GM21447 (cell line): Measurements from ENCODE around the gene VAPA.

Source experiments
- ATAC-seq: cut with Tn5 transposase; IDR thresholded peaks from one replicate; pipeline ENCODE4 v1.9.1; 2021; ENCODE audit not compliant: unreplicated experiment

The VAPA gene, protein sequence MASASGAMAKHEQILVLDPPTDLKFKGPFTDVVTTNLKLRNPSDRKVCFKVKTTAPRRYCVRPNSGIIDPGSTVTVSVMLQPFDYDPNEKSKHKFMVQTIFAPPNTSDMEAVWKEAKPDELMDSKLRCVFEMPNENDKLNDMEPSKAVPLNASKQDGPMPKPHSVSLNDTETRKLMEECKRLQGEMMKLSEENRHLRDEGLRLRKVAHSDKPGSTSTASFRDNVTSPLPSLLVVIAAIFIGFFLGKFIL

DNA sequence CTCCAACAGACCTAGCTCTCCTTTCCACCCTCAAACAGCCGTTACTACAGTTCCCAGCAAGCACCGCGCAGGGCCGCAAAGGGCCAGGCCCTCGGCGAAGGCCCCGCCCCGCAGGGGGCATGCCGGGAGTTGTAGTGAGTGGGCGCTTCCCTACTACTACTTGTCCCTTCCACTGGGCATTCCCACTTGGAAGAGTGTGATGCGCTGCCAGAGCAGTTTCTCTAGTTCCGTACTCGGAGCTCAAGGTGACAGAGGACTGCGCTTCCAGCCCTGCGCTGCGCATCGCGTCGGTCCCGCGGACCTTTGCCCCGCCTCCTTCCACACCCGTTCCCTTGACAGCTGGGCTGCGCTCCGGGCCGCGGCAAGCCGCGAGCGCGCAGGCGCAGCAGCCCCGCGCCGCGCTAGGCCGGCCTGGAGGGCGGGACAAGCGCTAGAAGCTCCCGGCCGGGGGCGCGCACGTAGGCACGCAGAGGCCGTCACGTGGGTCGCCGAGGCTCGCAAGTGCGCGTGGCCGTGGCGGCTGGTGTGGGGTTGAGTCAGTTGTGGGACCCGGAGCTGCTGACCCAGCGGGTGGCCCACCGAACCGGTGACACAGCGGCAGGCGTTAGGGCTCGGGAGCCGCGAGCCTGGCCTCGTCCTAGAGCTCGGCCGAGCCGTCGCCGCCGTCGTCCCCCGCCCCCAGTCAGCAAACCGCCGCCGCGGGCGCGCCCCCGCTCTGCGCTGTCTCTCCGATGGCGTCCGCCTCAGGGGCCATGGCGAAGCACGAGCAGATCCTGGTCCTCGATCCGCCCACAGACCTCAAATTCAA lies at the start of gene VAPA:
Gene VAPA (plus strand): TSS at position 491 of the 808 bp plus-strand sequence. CDS start 241 bp downstream, at position 732.
- ATAC-seq: peak; percentile 82

DNA sequence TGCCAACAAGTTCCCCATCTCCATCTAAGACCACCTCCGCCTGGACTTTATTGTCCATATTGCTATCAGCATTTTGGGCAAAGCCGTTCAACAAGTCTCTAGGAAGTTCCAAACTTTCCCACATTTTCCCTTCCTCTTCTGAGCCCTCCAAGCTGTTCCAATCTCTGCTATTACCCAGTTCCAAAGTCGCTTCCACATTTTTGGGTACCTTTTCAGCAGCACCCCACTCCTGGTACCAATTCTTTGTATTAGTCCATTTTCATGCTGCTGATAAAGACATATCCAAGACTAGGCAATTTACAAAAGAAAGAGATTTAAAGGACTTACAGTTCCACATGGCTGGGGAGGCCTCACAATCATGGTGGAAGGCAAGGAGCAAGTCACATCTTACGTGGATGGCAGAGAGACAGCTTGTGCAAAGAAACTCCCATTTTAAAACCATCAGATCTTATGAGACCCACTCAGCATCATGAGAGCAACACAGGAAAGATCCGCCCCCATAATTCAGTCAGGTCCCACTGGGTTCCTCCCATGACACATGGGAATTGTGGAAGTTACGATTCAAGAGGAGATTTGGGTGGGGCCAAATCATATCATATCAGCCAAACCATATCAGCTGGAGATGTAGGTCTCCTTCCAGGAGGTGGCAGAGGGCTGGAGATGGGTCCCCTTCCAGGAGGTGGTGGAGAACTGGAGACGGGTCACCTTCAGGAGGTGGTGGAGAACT lies 47.9 kb upstream of the VAPA start:
- no peak for ATAC-seq

DNA sequence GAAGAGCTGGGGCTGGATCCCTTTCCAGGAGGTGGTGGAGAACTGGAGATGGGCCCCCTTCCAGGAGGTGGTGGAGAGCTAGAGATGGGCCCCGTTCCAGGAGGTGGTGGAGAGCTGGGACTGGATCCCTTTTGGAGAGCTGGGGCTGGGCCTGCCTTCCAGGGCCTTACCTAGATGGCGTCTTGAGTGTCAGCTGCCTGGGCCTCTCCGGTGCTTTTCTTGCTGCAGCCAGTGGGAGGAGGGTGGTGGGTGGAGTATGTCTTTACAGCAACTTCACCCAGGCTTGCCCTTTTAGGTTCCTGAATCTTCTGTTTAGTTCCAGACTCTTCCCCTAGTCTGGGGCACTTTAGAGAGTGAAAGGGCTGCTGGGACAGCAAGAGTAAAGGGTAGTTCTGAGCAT lies 47.2 kb upstream of the VAPA start:
- ATAC-seq: no peak

DNA sequence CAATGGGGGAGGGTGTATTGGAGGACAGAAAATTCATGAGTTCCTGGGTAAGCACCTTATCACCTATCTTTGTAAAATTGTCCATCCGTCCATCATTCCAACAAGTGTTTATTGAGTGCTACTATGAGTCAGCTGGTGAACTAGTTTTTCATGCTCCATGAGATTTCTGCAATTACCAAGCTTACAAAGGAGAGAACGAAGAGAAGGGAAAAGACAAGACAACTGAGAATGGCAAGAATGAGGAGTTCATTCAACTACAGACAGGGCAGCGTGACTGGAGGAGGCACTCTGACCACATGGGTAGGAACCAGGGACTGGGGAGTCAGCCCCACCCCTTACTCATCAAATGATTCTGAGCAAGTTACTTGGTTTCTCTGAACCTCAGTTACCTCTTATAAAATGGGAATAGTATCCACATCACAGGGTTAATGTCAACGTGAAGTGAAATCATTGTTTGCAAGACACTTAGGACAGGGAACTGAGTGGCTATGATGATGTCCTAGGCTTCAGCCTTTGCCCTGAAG lies 46.7 kb upstream of the VAPA start:
- no peak for ATAC-seq

DNA sequence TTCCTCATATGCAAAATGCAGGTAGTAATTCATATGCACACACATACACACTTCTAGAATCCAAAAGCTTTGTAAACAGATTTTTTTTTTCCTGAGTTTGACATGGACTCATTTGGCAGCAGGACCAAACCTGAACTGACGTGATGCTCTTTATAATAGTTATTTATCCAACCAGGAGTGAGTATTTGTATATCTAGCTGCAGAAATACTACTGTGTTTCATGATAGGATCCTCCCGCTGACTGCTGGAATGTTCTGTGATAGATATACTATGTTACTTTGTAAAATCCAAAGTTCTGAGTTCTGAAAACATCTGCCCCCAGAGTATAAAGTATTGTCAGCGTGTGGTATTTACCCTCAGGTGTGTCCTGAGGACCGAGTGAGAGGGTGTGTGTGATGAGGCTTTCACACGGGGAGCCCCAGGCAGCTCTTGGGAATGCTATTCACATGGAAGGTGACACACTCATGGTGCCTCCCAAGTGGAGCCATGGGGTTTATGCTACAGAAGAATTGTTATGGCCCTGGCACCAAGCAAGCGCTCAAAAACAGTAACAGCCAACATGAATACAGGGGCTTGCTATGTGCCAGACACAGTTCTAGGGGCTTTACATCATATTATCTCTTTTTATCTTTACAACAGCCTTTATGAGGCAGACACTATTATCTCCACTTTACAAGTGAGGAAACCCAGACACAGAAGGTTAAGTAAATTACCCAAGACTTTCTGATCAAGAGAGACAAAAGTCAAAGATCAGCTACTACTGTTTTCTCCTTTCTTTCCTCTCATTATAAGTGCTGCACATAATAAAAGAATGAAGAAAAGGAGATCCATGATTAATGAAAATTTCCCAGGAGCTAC lies 44.7 kb upstream of the VAPA start:
- ATAC-seq: no peak

DNA sequence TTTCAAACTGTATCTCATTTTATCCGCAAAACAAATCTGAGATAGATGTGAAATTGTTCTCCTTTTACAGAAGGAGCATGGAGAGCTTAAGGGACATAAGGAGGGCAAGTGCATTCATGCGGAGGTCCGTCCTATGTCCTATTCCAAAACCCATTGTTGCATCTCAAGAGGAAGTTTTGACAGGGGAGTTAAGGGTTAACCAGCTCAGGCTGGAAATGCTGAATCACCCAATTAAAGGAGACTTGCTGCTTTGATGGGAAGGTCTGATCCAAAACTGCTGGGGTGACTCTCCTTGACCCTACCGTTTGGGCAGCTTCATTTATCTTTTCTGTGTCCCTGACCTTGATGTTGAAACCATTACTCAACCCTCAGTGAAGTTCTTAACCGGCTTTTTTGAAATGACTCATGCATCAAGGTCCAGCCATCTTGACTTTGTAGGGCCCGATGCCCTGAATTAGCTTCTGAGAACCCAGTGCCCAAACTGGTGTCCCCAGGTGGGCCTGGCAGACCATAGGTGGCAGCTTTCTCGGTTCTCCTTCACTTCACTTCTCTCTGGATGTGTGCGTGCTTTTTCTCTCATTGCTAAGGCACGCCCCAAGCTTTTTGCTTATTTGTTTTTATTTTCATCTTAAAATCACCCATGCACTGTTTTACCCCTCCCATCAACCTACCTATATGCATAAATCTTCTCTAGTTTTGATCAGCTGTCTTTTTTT lies 43.9 kb upstream of the VAPA start:
- peak; percentile 70 for ATAC-seq

DNA sequence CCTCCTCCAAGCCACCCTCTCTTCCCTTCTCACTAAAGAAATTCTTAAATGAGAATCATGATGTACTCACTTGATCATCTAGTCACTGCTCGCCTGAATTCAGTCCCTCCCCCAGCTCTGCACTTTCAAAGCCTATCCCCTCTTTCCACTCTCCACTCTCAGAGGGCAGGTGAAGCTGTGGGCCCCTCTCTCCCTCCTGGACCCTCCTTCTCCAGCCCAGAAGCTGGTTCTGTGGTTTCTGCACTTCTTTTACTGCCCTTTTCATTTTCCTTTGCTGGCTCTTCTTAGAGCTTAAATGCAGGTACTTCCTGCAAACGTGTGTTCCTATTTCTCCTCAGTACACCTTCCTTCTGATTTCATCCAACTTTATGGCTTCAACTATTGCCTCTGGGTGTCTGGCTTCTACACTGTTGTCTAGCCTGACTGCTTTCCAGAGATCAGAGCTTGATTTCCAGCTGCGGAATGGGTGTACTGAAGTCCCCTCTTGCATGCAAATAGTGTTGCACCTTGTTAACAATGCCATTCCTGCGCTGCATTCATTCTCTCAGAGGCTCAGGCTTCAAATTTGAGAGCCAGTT lies 43.3 kb upstream of the VAPA start:
- ATAC-seq: no peak

DNA sequence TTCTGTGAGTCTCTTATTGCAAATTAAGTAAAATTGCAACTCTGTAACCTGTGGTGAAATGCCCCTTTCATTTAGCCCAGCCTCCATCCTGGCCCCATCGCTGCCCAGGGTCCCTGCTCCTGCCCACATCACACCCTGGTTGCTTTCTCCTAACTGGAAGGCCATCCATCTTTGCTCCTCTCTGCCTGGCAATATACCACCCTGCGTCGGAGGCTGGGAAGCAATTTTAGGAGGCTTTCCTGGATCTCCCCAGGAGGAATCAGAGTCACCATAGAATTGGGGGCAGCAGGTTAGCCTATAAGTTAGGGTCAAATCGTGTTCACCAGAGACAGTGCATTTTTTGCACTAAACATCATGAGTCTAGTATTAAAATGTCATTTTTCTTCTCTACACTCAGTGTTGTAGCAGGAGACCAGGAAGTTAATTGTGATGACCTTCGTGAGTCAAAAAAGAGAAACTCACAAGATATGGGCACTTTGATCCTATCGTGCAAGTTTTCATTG lies 42.5 kb upstream of the VAPA start:
- no peak for ATAC-seq

DNA sequence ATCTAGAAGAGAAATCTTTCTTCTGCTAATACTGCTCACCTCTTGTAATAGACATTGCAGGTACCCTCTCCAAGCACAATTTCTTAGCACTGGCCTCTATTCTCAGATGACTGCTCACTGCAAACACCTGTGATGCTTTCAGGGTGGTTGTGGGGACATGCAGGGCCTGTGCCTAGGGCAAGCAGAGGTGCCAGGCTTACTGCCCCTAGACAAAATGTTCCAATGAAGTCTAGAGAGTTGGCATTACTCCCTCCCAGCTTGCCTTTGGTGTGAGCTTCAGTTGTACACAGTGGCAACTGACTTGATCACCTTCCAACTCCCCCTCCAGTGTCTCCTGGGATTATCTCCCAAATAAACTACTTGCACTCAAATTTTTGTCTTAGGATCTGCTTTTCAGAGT lies 41.0 kb upstream of the VAPA start:
- no peak for ATAC-seq

DNA sequence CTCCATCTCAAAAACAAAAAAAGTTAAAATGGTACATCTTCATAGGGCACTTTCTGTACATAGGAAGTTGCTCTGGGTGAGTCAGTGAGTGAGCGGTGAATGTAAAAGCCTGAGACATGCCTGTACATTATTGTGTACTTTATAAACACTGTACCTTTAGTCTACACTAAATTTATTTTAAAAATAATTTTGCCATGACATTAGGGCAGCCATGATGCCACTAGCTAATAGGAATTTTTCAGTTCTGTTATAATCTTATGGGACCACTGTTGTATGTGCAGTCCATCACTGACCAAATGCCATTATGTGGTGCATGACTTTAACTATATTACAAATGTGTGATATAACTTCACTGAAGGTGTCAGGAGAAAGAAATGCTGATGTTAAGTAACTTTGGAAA lies 39.1 kb upstream of the VAPA start:
- no peak for ATAC-seq

DNA sequence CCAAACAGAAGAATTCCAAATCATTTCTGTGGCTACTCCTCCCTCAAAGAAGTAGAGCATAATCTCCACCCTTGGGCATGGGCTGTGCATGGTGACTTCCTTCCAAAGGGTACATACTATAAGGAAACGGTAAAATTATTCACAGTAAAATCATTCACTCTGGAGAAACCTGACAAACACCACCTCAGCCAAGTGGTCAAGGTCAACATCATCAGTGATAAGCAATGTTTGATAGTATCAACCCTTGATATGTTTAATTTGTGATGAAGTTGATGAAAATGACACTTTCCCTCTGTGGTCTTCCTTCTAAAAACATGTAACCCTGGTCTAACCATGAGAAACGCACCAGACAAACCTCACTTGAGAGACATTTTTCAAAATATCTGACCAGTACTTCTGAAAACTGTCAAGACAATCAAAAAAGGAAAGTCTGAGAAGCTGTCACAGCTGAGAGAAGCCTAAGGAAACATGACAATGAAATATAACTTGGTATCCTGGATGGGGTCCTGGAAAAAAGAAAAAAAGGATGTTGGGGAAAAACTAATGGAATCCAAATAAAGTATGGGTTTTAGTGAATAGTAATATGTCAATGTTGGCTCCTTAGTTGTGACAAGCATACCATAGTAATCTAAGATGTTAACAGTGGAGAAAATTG lies 37.5 kb upstream of the VAPA start:
- no peak for ATAC-seq

DNA sequence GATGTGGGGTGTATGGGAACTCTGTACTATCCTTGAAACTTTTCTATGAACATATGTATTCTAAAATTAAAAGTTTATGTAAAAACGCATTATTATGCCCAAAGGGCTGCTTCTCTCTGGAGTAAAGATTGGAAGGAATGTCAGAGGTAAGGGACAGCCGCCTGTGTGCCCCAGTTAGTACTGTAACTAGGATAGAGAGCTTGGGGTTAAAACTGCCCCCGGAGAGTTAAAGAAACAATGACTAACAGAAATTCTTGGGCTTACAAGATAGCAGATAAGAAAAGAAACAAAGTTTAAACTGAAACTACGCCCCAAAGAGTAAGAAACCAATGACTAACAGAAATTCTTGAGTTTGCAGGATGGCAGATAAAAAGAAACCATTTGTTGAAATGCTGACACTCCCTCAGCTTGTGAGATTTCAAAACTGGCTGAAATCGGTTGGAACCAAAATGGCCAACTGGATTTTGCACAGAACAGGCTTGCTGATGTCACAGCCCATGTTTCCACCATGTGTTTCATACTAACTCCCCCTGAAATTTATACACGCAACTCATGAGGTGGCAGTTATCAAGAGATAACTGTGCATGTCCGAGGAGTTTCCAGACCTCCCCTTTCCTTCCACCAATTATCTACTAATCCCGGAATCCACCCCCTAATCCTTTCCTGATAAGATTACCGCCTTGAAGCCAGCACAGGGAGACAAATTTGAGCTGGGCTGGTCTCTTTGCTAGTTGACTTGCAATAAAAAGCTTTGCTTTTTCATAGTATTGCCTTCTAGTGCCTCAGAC lies 36.8 kb upstream of the VAPA start:
- no peak for ATAC-seq

DNA sequence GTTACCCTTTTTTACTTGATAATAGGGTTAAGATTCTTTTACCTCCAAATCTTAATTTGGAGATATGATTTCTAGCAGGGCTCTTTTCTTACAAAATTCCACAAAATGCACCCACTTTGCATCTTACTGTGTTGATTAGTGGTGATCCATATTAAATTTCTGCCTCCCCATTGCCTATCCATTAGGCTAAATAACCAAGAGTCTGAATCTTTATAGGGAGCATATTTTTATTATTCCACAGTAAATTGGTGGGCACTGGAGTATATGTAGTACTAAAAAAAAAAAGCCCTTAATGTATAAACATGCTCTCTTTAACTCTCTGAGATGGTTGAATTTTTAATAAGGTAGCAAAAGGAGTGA lies 36.2 kb upstream of the VAPA start:
- ATAC-seq: no peak

DNA sequence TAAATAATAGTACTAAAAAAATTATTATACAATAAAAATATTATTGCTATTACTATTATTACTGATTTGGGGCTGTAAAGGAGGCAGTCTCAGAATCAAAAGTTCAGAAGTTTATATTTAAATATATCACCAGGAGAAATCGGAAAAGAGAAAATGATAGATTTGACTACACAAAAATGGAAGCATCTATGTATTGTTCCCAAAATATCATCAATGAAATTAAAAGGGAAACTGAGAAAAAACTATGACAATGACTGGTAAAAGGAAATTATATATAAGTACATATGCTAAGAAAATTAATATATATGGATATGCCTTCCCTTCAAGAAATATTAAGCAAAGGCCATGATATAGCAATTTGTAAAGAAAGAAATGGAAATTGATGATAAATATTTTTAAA lies 35.7 kb upstream of the VAPA start:
- no peak for ATAC-seq

DNA sequence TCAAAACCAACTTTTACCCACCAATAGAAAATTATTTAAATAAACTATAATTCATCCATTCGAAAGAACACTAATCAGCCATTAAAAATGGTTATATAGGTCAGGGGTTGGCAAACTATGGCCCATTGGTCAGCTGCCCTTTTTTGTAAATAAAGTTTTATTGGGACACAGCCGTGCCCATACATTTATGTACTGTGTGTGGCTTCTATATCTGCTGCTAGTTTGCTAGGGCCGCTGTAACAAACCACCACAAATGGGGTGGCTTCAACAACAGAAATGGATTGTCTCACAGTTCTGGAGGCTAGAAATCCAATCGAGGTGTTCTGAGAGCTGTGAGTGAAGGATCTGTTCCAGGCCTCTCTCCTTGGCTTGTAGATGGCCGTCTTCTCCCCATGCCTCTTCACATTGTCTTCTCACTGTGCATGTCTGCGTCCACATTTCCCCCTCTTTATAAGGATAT lies 35.0 kb upstream of the VAPA start:
- no peak for ATAC-seq

DNA sequence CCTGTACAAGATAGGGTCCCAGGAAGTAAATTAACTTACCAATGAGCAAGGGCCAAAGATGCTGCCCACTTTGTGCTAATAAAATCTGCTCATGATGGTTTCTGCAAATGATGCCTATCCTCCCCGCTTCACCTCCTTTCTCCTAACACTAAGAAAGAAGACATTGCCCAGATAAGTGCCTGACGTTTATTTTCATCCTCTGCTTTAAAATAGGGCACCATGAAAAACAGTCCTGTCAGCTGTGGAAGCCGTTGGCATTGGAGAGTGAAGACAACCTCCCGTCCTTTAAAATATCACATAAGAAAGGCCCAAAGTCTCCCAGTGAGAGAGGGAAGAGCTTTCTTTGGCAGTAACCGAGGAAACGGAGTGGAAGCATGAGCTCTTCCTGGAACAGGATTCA lies 29.7 kb upstream of the VAPA start:
- no peak for ATAC-seq

DNA sequence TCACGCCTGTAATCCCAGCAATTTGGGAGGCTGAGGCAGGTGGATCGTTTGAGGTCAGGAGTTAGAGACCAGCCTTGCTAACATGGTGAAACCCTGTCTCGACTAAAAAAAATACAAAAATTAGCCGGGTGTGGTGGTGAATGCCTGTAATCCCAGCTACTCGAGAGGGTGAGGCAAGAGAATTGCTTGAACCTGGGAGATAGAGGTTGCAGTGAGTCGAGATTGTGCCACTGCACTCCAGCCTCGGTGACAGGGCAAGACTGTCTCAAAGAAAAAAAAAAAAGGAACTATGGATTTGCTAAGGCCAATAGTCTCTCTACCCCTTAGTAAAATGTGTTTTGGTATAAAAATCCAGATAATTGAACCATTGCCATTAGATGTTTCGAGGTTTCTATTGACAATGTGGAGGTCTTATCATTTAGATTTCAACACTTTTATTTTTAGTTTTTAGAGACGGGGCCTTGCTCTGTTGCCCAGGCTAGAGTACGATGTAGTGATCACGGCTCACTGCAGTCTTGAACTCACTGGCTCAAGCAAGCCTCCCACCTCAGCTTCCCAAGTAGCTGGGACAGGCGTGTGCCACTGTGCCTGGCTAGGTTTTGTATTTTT lies 29.2 kb upstream of the VAPA start:
- ATAC-seq: no peak
